ENCODE measurements around the gene CPLANE2. TPM values are rescaled to one million over a fixed set of nuclear protein-coding genes. Genes with fewer than 3 reads are reported as not detected.

The CPLANE2 gene
- total RNA-seq, 2 experiments from 2014 or later, result 1.2 to 1.4 TPM

DNA sequence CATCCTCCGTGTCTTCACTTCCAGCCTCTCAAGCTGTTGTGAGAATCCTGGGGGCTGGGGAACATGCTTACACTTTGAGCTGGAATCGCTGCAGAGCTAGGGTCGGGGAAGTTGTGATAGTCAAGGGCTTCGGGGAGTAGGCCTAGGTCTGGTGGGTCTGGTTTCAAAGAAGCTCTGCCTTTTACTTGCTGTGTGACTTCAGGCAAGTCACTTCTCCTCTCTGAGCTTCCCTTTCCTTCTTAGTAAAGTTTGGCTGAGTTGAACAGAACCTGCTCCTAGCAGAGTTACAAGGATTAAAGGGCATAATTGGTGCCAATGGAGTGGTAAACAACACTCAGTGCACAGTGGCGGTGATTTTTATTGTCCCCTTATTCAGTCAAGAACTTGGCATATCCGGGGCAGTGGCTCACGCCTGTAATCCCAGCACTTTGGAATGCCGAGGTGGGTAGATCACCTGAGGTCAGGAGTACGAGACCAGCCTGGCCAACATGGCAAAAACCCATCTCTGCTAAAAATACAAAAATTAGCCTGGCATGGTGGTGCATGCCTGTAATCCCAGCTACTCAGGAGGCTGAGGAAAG is 50.2 kb downstream of the CPLANE2 start:
- no peak overlapping the region for H3K27ac Mint-ChIP-seq
- intact Hi-C loops (cut with micrococcal nuclease), result no loop called here
- H3K36me3 Mint-ChIP-seq (ENCODE audit: low read depth), result no peaks in the 10 kb centered on the region
- CTCF ChIA-PET, result interaction anchor here (1.0 to 12.2 kb wide), 10 partner anchors 16 to 177 kb away, joined by 3 to 299 read pairs (median 4); partner anchors contain the start of gene FAM131C
- ATAC-seq, result no peak
- peaks cover 4% of the 10 kb centered on the region for H3K4me1 Mint-ChIP-seq (ENCODE audit: low read depth)
- POLR2A ChIA-PET, result no interaction called here
- no peaks in the 10 kb centered on the region for H3K9me3 Mint-ChIP-seq
- DNase-seq, result no peak
- TF ChIP-seq, protein P1, sequence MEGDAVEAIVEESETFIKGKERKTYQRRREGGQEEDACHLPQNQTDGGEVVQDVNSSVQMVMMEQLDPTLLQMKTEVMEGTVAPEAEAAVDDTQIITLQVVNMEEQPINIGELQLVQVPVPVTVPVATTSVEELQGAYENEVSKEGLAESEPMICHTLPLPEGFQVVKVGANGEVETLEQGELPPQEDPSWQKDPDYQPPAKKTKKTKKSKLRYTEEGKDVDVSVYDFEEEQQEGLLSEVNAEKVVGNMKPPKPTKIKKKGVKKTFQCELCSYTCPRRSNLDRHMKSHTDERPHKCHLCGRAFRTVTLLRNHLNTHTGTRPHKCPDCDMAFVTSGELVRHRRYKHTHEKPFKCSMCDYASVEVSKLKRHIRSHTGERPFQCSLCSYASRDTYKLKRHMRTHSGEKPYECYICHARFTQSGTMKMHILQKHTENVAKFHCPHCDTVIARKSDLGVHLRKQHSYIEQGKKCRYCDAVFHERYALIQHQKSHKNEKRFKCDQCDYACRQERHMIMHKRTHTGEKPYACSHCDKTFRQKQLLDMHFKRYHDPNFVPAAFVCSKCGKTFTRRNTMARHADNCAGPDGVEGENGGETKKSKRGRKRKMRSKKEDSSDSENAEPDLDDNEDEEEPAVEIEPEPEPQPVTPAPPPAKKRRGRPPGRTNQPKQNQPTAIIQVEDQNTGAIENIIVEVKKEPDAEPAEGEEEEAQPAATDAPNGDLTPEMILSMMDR (IDR thresholded peaks at IDR 0.05), result no peak
- peaks cover 6% of the 10 kb centered on the region for H3K27me3 Mint-ChIP-seq
- no peak overlapping the region for H3K4me3 Mint-ChIP-seq

DNA sequence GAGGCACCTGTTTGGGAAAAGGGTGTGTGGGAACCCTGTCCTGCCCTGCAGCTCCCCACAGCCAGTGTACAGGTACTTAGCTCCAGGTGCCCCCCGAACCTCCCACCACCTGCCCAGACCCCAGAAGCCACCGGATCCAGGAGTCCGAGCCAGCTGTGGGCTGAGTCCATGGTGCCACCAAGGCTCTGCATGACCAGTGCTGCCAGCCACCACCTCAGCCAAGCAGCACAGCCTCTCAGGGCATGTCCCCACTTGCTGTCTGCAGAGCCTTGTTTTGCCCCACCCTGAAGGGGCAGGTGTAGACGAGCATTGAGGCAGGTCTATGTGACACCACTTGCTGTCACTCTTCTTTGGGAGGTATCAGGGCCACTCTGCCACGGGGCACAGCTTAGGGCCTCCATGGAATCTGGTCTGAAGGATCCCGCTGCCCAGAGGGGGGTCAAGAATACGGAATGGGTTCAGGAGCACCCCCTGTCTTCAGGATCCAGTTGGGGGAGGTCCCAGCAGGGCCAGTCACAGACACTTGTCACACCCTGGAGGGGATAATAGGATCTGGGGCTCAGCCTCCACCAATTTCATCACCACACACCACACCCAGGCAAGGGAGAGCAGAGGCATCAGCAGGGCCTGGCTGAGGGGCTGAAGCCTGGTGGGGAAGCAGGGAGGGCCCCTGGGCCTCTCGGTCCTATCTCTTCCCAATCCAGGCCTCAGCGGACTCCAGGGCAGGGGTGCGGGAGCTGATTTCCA is 52.3 kb downstream of the CPLANE2 start:
- Mint-ChIP-seq H3K36me3 (ENCODE audit: low read depth) (no peaks in the 10 kb centered on the region), H3K4me1 (ENCODE audit: low read depth) (peaks cover 4% of the 10 kb centered on the region), H3K4me3 (no peak overlapping the region), H3K9me3 (no peaks in the 10 kb centered on the region), H3K27ac (no peak overlapping the region), H3K27me3 (peaks cover 6% of the 10 kb centered on the region)
- ChIA-PET CTCF (interaction anchor here (2.3 to 12.2 kb wide), 2 partner anchors 105 to 111 kb away, joined by 7 to 299 read pairs; partner anchors contain the start of gene FAM131C), POLR2A (interaction anchor here (0.7 kb wide), 1 partner anchor 109 kb away, joined by 5 read pairs; no protein-coding TSS in a partner anchor)
- intact Hi-C loops (cut with micrococcal nuclease), result no loop called here
- TF ChIP-seq, protein P1 (IDR thresholded peaks at IDR 0.05), result no peak
- ATAC-seq (no peak), DNase-seq (no peak)

DNA sequence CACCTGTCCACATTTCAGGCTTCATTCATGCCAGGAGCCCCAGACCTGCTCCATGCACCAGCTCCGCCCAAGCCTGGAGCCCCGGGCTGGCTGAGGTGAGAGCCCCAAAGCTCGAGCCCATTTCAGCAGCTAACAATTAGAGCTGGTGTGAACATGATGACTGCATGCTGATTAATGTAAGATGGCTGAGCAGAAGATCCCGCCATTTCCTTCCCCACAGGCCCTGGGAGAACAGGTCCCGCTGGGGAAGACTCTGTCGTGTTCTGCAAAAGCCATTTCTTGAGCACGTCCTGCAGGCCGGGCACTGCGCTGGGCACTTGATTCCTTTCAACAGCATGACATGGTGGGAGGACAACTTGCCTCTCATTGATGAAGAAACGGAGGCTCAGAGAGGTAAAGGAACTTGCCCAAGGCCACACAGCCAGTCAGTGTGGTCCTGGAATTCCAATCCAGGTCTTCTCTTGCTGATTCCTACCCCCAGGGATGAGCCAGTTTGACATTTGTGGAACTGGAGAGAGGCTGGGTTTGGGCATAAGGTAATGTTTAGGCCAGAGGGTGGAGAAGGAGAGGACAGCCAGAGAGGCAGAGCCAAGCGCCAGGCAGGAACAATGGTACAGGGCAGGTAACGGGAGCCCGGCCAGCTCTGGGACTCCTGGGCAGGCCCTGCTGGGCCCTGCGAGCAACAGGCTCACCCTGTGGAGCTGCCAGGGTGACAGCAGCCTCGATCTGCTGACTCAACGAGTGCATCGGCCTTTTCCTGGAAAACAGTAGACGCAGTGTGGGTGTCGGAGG is 53.0 kb downstream of the CPLANE2 start:
- no peak for DNase-seq
- ChIA-PET CTCF (interaction anchor here (2.3 to 12.2 kb wide), 2 partner anchors 104 to 111 kb away, joined by 7 to 299 read pairs; partner anchors contain the start of gene FAM131C), POLR2A (interaction anchor here (0.7 kb wide), 1 partner anchor 109 kb away, joined by 5 read pairs; no protein-coding TSS in a partner anchor)
- TF ChIP-seq, protein P1 (IDR thresholded peaks at IDR 0.05), result no peak
- no peaks in the 10 kb centered on the region for H3K9me3 Mint-ChIP-seq
- no peaks in the 10 kb centered on the region for H3K36me3 Mint-ChIP-seq (ENCODE audit: low read depth)
- peaks cover 4% of the 10 kb centered on the region for H3K4me1 Mint-ChIP-seq (ENCODE audit: low read depth)
- peaks cover 5% of the 10 kb centered on the region for H3K27me3 Mint-ChIP-seq
- intact Hi-C loops (cut with micrococcal nuclease), result no loop called here
- no peak overlapping the region for H3K27ac Mint-ChIP-seq
- ATAC-seq, result no peak
- H3K4me3 Mint-ChIP-seq, result no peak overlapping the region

DNA sequence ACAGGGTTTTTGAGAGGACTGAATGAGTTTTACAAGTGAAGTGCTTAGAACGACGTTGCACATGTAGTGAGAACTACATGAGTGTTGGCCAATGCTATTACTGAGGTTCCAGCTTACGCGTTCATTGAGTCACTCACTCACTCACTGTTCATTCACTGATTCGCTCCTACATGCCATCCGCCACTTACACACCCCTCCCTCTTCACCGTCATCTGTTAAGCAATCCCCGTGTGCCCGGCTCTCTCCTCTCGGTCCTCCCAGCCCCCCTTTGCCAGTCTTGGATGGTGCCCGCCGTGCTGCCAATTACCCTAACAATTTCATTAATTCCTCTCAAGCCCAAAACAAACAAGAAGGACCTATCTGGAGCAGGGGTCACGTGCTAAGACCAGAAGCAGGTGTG is 53.8 kb downstream of the CPLANE2 start:
- intact Hi-C loops (cut with micrococcal nuclease), result no loop called here
- CTCF ChIA-PET, result interaction anchor here (2.3 to 12.2 kb wide), 2 partner anchors 104 to 110 kb away, joined by 7 to 299 read pairs; partner anchors contain the start of gene FAM131C
- ATAC-seq, result no peak

More for the DNA sequence above, 53.8 kb downstream of the CPLANE2 start:
- Mint-ChIP-seq H3K36me3 (ENCODE audit: low read depth) (no peaks in the 10 kb centered on the region), H3K9me3 (no peaks in the 10 kb centered on the region), H3K27me3 (peaks cover 4% of the 10 kb centered on the region), H3K4me1 (ENCODE audit: low read depth) (peaks cover 4% of the 10 kb centered on the region), H3K27ac (no peak overlapping the region), H3K4me3 (no peak overlapping the region)
- POLR2A ChIA-PET, result no interaction called here
- DNase-seq, result no peak
- TF ChIP-seq, protein P1 (IDR thresholded peaks at IDR 0.05), result no peak

Data from activated CD8-positive, alpha-beta T cell treated with anti-CD3 and anti-CD28 coated beads for 36 hours (primary cell).